Fibroblast of peridontal ligament (primary cell): ENCODE results near the gene VTCN1.
"Not testable (repeated sequence)": the region's sequence is repeated elsewhere in the genome, so short reads cannot be mapped to it uniquely, and the experiment has no call there.

ENCODE experiments used
- DNase-seq: peaks from one replicate; pipeline ENCODE4 v3.0.0-alpha.2; 2010; ENCODE audit errors: extremely low read depth

Gene VTCN1

GRCh38 chr1:117123274-117123673 lies 87.5 kb downstream of the VTCN1 start:
- no peak for DNase-seq

- DNase-seq = no peak
Observed at GRCh38 chr1:117122330-117123025, 88.2 kb downstream of the VTCN1 start.

- peak; percentile 96 for DNase-seq
Observed at GRCh38 chr1:117121589-117122329, 89.0 kb downstream of the VTCN1 start, which contains the start of gene TRIM45. Gene TRIM45 (minus strand): TSS chr1:117121749. CDS start chr1:117121201, 548 bp downstream.

- no peak for DNase-seq
Observed at GRCh38 chr1:117120774-117121588, 89.7 kb downstream of the VTCN1 start.

GRCh38 chr1:117119144-117119543 lies 91.6 kb downstream of the VTCN1 start:
- not testable (repeated sequence) for DNase-seq

- no peak for DNase-seq
Observed at GRCh38 chr1:117118137-117118536, 92.6 kb downstream of the VTCN1 start.

- DNase-seq = no peak
Observed at GRCh38 chr1:117117697-117118096, 93.0 kb downstream of the VTCN1 start.

GRCh38 chr1:117116784-117117130 lies 94.0 kb downstream of the VTCN1 start:
- no peak for DNase-seq

- no peak for DNase-seq
Observed at GRCh38 chr1:117116090-117116783, 94.5 kb downstream of the VTCN1 start.

GRCh38 chr1:117114877-117115276 lies 95.8 kb downstream of the VTCN1 start:
- no peak for DNase-seq

GRCh38 chr1:117113199-117113598 lies 97.5 kb downstream of the VTCN1 start:
- no peak for DNase-seq

GRCh38 chr1:117112047-117112717 lies 98.5 kb downstream of the VTCN1 start:
- DNase-seq = no peak

GRCh38 chr1:117110774-117111173 lies 100.0 kb downstream of the VTCN1 start:
- DNase-seq = no peak

GRCh38 chr1:117107364-117107763 lies 103.4 kb downstream of the VTCN1 start:
- no peak for DNase-seq

GRCh38 chr1:117106478-117106877 lies 104.2 kb downstream of the VTCN1 start:
- no peak for DNase-seq

- no peak for DNase-seq
Observed at GRCh38 chr1:117105722-117106121, 105.0 kb downstream of the VTCN1 start.

- DNase-seq = peak; percentile 25
Observed at GRCh38 chr1:117104986-117105385, 105.7 kb downstream of the VTCN1 start.

GRCh38 chr1:117101858-117102257 lies 108.9 kb downstream of the VTCN1 start:
- not testable (repeated sequence) for DNase-seq

- DNase-seq = no peak
Observed at GRCh38 chr1:117101334-117101733, 109.4 kb downstream of the VTCN1 start.

GRCh38 chr1:117098287-117098890 lies 112.3 kb downstream of the VTCN1 start:
- no peak for DNase-seq

- DNase-seq = peak; percentile 41
Observed at GRCh38 chr1:117097443-117097842, 113.3 kb downstream of the VTCN1 start.
